Measurements from ENCODE around the gene HS6ST1. TPM values are rescaled to one million over a fixed set of nuclear protein-coding genes. Genes with fewer than 3 reads are reported as not detected.

The HS6ST1 gene
- total RNA-seq, 2 donors from 2014 or later, result 19.3 to 22.9 TPM

GRCh38 chr2:128308889-128309279, 9.8 kb downstream of the HS6ST1 start:
- Histone ChIP-seq H3K27ac (no peak overlapping the region), H3K9ac (ENCODE audit: low read depth in 2 of 2, low read length in 2 of 2) (no peak overlapping the region), H3K4me3 (no peak overlapping the region), H3K36me3 (no peaks in the 10 kb centered on the region), H3K9me3 (no peaks in the 10 kb centered on the region), H3K27me3 (no peaks in the 10 kb centered on the region), H3K4me1 (peaks cover 12% of the 10 kb centered on the region)
- DNase-seq, result no peak
- intact Hi-C loops (cut with DNase I), result no loop called here
- no peak for TF ChIP-seq CTCF (IDR thresholded peaks at IDR 0.05)

DNA sequence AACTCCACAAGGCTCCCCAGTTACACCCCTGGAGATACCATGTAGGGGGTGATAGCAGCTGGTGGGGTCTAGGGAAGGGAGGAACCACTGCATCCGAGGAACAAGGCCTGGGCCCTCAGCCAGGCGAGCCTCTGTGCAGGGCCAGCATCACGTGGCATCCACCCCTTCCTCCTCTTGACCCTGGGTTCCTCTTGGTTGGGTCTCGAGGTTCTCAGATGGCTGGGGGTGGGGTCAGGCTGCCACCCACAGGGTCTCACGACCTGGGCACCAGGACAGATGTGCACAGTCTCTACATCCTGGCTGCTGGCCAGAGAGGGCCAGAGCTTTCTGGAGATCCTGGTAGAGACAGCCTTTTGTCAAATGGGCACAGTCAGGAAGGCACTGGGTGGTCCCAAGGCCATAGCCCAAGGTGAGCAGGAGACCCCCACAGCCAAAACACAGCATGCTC, 10.4 kb downstream of the HS6ST1 start:
- H3K27ac ChIP-seq, result no peak overlapping the region
- peaks cover 12% of the 10 kb centered on the region for H3K4me1 ChIP-seq
- H3K36me3 ChIP-seq, result no peaks in the 10 kb centered on the region
- intact Hi-C loops (cut with DNase I), result no loop called here
- H3K9me3 ChIP-seq, result no peaks in the 10 kb centered on the region
- no peaks in the 10 kb centered on the region for H3K27me3 ChIP-seq
- no peak overlapping the region for H3K9ac ChIP-seq (ENCODE audit: low read depth in 2 of 2, low read length in 2 of 2)
- DNase-seq, result no peak
- no peak for TF ChIP-seq CTCF (IDR thresholded peaks at IDR 0.05)
- no peak overlapping the region for H3K4me3 ChIP-seq

DNA sequence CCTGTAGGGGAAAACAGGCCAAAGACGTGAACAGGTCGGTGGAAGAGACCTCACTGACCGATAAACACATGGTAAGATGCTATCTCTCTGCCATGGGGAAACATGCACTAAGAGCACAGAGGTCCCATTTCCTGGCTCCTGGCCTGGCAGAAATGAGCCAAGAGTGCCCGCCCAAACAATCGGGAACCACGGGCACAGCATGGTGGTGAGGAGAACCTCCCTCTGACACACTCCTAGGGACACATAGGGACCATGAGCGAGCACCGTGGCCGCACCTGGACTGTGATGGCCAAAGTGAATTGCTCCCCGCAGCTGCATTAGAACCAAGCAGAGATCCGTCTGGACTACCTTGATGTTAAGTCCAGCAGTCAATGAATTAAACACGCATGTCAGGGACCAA, 11.1 kb downstream of the HS6ST1 start:
- Histone ChIP-seq H3K27ac (no peak overlapping the region), H3K9ac (ENCODE audit: low read depth in 2 of 2, low read length in 2 of 2) (peak overlapping the region in 1 of 2 donors; percentile 27), H3K27me3 (no peaks in the 10 kb centered on the region), H3K9me3 (no peaks in the 10 kb centered on the region), H3K4me1 (peaks cover 12% of the 10 kb centered on the region), H3K36me3 (no peaks in the 10 kb centered on the region), H3K4me3 (no peak overlapping the region)
- no peak for TF ChIP-seq CTCF (IDR thresholded peaks at IDR 0.05)
- intact Hi-C loops (cut with DNase I), result no loop called here
- DNase-seq, result no peak

- Histone ChIP-seq H3K36me3 (no peaks in the 10 kb centered on the region), H3K27me3 (no peaks in the 10 kb centered on the region), H3K4me1 (peaks cover 12% of the 10 kb centered on the region), H3K27ac (no peak overlapping the region), H3K9ac (ENCODE audit: low read depth in 2 of 2, low read length in 2 of 2) (peak overlapping the region in 1 of 2 donors; percentile 20), H3K4me3 (no peak overlapping the region), H3K9me3 (no peaks in the 10 kb centered on the region)
- intact Hi-C loops (cut with DNase I), result no loop called here
- no peak for DNase-seq
- no peak for TF ChIP-seq CTCF (IDR thresholded peaks at IDR 0.05)
Observed at GRCh38 chr2:128306931-128307460, 11.7 kb downstream of the HS6ST1 start.

- intact Hi-C loops (cut with DNase I), result no loop called here
- H3K9ac ChIP-seq (ENCODE audit: low read depth in 2 of 2, low read length in 2 of 2), result peak overlapping the region in 1 of 2 donors; percentile 54
- DNase-seq, result peak; percentile 58
- H3K4me1 ChIP-seq, result peaks cover 12% of the 10 kb centered on the region
- H3K27me3 ChIP-seq, result no peaks in the 10 kb centered on the region
- peak overlapping the region; percentile 55 for H3K27ac ChIP-seq
- no peak for TF ChIP-seq CTCF (IDR thresholded peaks at IDR 0.05)
- no peaks in the 10 kb centered on the region for H3K36me3 ChIP-seq
- H3K9me3 ChIP-seq, result no peaks in the 10 kb centered on the region
- H3K4me3 ChIP-seq, result no peak overlapping the region
Observed at GRCh38 chr2:128306081-128306930, 12.4 kb downstream of the HS6ST1 start.
